HTERT RPE-1 (cell line): ENCODE data around the gene PPP2R2B.

ENCODE experiments used
- in situ Hi-C: fragments of 300-500 bp; cut with MboI; formaldehyde crosslinking; loops from 4 replicates; pipeline ENCODE4 v1.14.3; 2020; ENCODE audit warnings: low sequenced_read_pairs

Gene PPP2R2B

DNA sequence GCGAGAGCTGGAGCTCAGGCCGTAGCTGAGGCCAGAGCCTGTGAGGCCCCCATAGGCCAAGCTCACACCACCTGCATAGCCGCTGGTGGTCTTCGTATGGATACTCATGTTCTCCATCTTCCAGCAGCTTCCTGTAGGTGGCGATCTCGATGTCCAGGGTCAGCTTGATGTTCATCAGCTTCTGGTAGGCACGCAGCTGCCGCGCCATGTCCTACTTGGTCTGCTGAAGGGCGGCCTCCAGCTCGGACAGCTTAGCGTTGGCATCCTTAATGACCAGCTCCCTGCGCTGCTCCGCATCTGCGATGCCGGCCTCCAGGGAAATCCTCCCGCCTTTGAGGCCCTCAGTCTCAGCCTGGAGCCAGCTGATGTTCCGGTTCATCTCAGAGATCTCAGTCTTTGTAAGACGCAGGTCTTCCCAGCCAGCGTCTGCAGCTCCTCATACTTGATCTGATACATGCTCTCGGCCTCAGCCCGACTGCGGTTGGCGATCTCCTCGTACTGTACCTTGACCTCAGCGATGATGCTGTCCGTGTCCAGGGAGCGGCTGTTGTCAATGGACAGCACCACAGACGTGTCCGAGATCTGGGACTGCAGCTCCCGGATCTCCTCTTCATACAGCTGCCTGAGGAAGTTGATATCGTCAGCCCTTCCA, 172.1 kb downstream of the PPP2R2B start:
- in situ Hi-C loops: no loop called here

DNA sequence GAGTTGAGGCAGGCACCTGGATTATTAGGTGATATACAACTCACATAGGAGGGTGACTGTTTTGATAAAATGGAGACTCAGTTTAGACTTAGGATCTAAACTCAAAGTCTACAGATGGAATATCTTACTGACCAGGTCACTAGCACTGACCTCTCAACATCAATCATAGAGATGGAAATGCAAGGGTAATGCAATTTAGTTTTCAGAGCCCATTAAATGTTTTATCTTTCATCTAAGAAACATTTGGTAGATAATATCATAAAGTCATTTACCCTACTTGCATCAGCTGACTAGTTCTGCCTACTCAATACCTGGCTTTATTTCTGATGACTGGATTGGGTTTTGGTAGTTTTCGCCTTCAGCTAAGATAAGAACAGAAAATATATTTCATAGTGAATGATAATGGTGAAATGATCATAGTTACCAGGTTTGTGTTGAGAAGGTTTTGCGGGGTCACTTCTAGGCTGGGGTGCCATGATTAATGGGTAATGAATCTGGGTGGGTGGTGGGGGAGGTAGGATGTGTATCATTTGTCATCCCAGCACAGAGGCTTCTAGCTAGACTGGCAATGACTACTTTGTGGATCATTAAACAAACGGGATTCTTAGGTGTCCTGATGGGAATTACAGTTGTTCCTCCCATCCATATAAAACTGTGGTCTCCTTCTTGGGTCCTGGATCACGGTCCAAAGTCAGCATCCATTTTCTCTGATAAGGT, 173.4 kb downstream of the PPP2R2B start:
- in situ Hi-C loops: no loop called here

DNA sequence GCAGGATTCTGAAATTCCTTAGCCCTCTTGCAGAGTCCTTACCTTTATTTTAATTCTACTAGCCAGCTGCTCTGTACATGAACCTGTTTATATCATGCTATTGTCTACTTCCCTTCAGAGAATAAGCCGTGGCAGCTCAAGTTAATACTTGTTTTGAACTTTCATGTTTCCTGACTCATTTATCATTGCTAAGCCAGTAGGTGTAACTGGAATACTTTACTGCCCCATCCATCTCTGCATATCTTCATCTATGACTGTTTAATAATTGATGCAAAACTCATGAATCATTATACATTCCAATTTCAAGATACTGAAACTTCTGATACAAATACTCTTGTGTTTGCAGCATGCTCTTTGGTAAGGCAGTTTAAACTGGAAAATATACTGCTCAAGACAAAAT, 174.7 kb downstream of the PPP2R2B start:
- in situ Hi-C loops: no loop called here

DNA sequence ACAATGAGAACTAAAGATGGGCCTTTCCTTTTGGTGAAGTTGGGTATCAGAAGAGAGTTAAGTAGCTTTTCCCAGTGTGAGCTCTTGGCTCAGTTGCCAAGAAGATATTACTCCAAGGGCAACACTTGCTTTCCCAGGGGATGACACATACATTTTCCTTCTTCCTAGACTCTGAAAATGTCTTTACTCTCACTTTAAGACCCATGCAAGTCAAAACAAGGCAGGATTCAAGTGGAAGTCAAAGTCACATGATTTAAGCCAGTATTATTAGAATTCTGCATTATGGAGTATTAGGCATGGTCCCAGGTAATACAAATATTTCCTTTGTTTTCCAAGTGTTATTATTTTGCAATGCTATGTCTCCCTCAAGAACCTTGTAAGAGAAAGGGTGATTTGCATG, 175.1 kb downstream of the PPP2R2B start:
- in situ Hi-C loops: no loop called here

DNA sequence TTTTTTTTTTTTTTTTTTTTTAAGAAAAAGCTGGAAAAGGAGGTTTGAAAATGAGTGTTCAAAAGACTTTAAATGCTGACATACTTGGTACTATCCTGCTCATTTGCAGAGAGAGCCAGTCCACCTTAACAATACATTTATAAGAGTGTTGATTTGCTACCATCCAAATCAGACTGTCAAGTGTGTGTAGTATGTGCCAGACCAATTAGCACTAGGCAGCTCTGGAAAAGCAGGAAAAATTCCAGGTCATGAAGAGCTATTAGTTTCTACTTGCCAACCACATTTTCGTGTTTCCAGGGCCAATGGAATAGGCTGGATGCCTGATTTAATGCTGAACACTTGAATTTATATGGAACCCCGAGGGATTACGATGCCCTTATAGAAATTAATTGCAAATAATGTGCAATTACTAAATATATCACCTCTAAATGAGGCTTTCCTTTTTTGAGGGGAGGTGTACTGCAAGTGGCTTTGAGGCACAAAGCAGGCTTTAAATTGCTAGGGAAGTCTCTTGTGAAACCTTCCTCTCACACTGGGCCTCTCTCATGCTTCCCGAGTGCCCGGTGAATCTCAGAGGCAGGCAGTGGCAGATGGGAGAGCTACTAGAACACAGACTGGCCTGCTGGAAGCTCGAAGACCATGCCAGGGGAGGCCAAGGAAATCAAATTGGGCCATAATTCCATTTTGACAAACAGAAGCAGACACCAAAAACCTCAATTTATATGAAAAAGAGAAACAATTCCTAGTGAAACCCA, 178.7 kb downstream of the PPP2R2B start:
- in situ Hi-C loops: no loop called here

DNA sequence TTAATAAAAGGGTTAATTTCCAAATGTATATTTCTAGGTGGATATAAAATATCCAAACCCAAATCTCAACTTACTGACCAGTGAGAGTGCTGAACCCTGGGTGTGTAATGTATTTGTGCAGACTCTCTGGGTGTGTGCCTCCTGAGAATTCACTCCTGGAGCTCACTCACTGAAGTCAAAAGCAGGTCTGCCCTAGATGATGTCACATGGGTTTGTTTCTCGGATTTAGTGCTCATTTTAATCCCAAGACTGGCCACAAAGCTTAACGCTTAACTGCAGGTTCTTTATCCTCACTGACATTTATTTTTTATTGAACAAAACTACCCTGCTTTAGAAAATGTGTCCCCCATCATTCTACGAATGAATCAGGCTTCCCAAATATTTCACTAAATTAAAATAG, 179.4 kb downstream of the PPP2R2B start:
- in situ Hi-C loops: no loop called here

DNA sequence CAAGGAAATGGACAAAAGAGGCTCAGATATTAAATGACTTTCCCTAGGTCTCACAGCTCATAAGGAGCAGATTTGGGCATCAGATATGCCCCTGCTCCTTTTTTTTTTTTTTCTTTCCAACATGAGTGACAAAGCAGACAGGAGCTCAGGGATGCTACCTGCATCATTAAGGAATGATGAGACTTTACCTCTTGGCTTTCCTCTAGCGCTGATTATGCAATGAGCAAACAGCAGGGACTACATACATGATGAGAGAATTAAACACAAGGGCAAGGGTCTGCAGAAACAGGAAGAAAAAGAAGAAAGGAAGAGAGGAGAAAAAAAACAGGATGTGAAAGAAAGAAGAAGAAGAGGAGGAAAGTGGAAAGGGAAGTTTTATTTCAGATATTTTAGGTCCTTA, 179.9 kb downstream of the PPP2R2B start:
- in situ Hi-C loops: no loop called here

DNA sequence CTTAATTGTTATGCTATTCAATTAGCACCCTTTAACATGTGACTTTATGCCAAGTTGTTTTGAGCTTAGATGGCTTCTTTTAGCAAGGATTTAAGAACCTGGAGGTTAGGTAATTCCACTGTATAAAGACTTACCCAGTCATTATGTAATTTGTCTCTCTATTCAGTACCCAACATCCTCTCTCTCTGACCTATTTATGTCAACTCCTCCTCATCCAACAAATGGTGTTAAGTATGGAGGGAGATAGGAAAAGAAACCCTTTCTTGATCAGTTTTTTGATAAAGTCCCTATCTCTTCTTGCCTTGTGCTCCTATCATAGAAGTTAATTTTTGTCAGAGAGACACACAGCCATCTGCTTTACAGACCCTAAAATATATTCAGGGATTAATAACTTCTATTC, 181.3 kb downstream of the PPP2R2B start:
- in situ Hi-C loops: no loop called here

DNA sequence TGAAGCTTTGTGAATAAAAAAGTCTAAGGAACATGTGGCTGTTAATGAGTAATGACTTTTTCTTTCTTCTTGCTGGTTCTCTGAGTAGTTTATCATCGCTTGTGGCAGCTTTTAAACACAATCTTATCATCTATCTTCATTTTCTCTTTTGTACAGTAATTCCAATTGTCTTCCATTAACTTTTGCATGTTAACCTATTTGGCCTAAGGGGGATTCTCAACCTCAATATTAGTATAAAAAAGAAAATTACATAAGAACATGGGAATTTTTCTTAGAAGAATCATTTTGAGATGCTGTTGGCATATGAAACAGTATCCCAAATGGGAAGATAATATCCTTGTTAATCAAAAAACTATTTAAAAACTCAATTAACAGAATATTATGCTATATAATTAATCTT, 182.9 kb downstream of the PPP2R2B start:
- in situ Hi-C loops: no loop called here

DNA sequence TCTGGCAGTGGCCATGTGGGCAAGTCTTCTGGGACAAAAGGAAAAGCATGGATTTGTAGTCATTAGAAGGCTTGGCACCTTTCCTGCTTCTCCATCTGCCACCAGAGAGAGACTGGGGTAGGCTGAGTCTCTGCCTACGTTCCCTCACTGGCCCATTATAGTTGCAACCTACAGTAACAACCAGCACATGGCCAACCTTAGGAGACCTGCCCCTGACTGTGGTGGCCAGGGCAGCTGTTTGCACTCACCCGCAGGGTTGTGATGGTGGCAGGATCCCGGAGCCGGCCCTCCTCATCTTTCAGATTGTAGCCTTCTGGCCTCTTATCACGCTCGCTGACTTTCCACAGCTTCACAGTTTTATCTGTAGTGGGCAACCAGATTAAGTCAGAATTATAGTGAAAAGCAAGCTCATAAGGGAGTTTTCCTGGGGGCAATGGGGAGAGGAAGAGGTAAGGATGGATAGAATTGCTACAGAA, 187.6 kb downstream of the PPP2R2B start:
- in situ Hi-C loops: no loop called here

DNA sequence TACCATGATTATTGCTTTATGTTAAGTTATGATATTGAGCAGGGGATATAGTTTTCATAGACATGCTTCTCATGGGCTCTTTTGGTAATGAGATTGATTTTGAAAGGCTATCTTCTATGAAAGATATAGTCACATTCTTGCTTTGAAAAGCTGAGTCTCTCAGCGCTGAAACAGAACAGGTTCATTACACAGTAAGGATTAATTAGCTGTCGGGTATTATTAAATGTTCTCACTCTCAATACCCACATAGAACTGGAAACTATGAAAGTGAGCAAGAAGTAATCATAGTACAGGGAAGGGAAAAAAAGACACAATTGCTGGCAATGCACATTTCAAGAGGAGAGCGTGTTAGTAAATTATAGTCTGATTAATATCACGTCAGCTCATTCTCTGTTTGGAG, 190.9 kb downstream of the PPP2R2B start:
- in situ Hi-C loops: no loop called here

DNA sequence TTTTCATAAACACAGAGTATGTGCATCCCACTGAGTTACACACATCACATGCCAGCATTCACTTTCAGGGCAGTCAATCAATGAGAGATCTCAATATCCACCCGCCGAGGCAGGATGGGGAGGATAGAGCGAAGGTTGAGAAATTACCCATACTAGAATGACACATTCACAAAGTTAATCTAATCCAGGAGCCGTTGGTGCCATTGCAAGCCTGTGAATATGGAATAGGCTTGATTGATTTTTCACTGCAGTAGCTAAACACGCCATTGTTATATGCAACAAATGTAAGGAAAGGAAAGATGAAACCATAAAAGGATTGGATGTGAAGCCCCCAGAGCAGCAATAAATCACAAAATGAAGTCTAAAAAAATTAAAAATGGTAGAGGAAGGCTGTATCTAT, 194.7 kb downstream of the PPP2R2B start:
- in situ Hi-C loops: no loop called here

DNA sequence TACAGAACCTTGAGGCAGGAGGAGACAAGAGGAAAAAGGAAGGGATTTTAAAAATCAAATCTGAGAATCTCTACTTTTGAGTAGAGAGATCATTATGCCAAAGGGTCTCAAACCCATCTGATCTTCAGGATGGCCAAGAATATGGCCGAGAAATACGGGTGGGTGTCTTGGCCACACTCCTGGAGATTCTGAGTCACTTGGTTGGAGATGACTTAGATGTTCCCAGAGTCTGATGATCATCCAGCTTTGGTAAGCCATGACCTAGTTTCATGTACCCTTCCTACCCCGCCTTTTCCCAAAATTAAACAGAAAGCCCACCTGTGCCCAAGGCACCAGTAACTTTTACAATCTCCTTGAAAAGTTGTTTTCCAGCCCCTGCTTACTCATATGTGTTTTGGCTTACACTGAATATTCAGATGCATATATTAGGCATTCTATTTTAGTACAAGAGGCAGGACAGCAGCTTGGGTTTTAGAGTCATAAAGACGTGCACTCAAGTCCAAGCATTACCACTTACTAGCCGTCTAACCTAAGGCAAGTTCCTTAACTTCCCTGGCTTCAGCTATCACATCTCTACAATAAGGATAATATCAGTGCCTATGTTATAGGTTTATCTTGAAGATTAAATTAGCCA, 195.5 kb downstream of the PPP2R2B start:
- in situ Hi-C loops: no loop called here

DNA sequence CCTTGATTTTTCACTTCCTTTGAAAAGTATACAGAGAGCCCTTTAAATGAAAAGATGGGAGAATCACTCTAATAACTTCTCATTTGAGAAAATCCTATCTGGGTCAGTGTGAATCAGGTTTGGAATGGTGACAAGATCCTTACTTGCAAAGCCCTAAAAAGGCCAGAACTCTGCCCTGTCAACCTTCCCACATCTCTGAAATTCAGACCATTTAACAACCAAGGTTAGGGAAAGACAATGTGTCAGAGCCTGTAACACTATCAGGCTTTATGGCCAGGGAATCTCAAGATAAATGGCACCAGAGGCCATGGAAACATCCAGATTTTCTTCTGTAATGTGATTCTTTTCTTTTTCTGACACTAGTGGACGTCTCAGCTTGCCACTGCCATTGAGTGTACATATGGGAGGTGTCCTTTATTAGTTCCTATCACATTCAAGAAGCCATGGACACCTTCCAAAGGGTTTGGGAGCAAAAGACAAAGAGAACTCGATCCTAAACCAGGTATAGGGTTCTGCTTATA, 196.9 kb downstream of the PPP2R2B start:
- in situ Hi-C loops: no loop called here

DNA sequence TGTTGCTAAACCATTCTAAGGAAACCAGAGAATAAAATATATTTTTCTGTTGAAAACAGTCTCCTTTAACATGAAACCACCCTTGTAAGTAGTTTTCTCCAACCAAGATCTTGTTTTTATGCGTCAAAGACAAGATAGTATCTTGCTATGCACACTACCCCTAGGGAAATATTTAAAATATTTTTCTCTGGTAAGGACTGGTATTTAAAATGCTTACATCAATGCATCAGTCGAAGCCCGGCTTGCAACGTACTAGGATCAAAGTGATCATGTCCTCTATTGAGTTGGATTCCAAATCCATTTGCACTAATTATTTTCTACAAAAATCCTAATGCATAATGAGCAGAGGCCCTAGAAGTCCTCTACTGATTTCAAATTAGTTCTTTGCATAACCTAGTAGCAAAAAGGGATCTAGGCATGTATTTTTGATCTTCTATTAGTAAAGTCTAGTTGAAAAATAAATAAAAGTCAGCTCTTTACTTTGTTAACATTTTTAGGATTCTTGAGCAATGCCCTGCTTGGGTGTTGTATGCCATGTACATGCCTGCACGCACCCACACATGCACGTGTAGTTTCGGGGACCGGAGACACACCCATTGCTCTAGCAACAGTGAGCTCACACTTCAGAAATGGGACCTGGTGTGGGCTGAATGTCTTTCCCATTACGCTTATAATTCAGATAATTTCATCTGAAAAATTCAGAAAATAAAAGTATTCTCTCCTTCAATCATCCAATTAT, 197.5 kb downstream of the PPP2R2B start:
- in situ Hi-C loops: no loop called here

DNA sequence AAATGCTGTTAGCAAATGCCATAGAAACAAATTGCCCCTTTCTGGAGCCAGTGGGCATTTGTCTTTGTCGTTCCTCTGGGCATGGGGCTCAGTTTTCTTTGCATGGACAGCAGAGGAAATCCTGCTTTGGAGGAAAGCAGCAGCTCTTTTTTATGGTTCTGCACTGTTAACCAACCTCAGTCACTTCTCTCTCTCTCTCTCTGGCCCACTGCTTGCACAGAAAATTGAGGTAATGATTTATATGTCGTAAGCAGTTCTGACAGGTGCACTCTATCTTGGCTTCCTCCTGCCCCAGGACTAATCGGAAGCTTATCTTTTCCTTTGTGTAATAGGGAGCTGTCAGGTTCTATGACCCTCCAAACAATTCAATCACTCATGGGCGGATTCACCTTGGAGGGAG, 202.9 kb downstream of the PPP2R2B start:
- in situ Hi-C loops: no loop called here

DNA sequence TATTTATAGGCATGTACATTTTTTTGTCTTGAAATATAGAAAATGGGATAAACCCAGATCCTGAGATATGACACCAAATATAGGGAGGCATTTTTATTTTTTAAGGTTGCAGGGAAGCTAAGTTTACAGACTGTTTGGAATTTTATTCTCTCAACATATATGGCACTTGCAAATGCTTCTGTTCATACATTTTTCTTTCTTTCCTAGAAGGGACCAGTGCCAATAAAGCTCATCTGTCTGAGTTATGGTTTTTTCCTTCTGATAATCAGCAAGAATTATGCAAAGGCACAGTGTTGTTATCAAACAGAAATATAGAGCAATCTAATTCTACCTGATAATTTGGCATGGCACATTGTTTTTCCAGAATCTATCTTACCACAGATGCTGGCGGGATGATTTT, 205.7 kb downstream of the PPP2R2B start:
- in situ Hi-C loops: no loop called here

DNA sequence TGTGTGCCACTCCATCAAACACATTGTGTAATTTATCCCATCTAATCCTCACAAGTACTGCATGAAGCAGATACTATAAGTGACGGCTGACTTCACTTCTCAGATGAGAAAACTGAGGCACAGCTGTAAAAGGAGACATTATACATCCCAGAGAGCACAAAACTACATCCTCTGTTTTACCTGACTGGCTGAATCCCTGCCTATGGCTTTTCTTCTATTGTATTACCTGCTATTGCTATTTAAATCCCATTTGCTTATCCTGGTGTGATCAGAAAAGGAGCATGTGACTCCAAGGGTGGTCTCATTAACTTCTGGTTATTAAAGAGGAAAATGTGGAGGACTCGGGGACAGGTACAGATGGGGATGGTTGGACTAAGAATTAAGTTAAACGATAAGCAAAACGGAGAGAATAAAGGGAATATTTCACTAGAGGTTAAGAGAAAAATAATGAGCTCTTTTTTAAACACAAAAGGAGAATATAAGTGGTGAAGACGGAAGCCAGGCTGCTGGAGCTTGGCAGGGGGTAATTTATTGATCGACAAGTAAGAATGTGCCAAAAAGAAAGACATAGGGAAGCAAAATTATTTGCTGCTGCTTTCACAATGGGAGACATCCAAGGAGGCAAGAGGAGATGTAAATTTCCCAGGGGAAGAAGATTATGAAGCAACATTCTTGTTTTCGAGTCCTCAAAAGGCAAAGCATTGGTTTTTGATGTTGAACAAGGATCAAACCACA, 206.8 kb downstream of the PPP2R2B start:
- in situ Hi-C loops: no loop called here

DNA sequence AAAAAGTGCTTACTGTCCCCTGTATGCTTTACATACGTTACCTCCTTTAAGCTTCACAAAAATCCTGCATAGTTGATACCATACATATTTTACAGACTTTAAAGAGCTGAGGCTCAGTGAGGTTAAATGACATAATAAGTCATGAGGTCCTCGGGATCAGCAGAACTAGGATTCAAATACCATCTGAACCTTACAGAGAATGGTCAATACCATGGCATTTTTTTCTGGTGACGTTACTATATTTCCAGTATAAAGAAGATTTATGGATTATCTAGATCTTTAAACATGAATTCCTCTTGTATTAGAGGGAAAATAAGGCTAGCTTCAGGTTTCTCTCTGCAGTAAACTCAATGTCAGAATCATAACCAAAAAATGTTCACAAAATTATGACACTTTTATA, 208.9 kb downstream of the PPP2R2B start:
- in situ Hi-C loops: no loop called here
